ENCODE measurements around the gene RBMS1.

Gene RBMS1

GRCh38 chr2:160269365-160269764, 224.2 kb downstream of the RBMS1 start:
- peak; percentile 48 to 67 for DNase-seq

DNA sequence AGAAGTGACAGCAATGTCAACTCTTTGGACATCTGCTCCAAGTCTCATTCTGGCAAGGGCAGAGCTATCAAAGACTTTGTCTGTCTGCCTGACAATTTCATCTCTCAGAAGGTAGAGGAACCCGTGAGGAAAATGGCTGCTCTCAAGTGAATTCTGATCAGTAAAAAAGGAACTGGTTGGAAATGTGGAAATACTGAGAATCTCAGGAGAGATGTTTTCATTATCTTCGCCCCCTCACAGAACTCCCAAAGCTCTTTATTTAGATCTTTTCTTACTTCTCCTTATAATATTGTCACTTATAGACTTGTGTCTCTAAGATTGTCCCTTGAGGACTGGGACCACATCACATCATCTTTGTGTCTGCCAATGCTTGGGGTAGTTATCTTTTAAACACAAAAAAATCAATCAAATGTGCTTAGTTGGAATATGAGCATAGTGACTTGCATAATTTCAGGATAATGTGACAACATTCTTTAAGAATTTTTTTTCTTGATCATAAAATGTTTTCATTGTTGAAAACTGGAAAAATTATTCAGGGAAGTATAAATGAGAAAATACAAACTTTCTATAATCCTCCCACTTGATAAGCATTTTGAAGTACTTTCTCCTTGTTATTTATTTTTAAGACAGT, 225.3 kb downstream of the RBMS1 start:
- no peak for DNase-seq

DNA sequence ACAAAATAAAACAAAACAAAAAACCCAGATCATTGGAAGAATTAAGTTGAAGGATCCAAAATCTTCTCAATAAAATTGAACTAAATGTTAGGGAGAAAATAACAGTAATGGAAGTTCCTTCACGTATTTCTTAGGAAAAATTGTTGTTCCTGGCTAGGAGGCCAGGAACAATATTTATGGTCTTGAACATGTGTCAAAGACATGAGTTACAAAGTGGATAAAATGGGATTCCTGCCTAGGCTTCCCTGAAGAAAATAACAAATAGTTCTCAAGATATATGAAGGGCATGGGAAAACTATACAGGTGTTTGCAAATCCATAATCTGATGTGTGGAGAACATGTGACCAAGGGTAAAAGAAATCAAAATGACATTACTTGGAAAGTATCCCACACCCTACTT, 225.9 kb downstream of the RBMS1 start:
- DNase-seq: no peak

DNA sequence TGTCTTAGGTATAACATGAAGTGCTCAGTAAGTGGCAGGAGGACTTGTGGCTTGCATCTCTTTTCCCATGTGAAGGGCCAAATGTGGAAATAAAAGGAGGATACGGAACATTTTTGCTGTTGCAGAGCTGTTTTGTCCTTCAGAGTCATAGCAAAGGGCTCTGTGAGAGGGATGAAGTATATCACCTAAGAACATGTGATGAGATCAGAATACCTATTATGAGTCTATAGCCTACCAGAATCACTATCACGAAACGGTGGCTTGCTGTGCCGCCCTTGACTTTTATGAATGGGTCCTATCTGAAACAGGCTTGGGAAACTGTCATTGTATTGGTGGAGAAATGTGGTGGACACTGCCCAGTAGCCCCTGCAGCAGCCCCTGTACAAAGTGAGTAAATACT, 226.6 kb downstream of the RBMS1 start:
- DNase-seq: no peak

- no peak for DNase-seq
Observed at GRCh38 chr2:160266037-160266551, 227.5 kb downstream of the RBMS1 start.

DNA sequence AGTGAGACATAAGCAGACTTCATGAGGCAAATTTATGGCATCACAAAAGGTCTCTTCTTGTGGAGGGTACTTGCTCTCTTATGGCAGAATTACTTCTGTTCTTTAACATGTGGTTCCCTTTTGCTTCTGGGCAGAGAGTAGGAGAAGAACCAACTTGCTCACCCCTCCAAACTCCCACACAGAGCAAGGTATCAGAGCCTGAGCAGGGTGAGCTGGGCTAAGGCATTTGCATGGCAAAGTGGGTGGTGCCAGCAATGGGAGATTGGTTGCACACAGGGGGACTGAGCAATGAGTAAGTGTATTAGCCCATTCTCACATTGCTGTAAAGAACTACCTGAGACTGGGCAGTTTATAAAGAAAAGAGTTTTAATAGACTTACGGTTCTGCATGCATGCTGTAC, 229.3 kb downstream of the RBMS1 start:
- DNase-seq: no peak

DNA sequence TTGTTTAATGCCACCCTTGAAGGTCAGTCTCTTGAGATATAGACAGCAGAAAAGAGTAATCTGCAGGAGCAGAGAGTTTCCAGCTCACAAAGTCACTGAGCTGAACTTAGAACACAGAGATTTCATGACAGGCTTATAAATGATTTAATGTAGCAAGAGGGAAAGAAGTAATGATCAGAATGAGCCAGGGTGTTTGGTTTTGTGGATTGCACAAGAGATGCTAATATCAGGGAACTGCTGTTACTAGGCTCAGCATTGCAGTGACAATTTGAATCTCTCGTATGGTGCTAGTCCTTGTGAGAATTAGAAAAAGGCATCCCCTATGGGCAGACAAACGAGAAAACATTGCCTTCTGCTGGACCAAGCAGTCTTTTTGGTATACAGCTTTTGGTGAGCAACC, 231.9 kb downstream of the RBMS1 start:
- DNase-seq: no peak

DNA sequence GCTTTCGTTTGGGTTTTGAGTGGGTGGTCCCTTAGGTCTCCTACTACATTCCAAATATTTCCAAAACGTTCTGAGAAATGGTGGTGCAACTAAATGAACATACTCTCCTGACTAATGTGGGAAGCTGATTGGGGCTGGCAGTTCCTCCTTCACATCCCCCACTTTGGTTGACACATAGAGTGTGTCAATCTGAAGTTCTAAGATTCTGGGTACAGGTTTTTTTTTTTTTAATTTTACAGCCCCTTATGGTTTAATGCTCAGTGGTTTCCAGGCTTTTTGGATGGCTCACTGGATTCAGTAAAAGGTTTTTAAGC, 235.2 kb downstream of the RBMS1 start:
- no peak for DNase-seq

GRCh38 chr2:160257743-160258491, 235.7 kb downstream of the RBMS1 start:
- no peak for DNase-seq

DNA sequence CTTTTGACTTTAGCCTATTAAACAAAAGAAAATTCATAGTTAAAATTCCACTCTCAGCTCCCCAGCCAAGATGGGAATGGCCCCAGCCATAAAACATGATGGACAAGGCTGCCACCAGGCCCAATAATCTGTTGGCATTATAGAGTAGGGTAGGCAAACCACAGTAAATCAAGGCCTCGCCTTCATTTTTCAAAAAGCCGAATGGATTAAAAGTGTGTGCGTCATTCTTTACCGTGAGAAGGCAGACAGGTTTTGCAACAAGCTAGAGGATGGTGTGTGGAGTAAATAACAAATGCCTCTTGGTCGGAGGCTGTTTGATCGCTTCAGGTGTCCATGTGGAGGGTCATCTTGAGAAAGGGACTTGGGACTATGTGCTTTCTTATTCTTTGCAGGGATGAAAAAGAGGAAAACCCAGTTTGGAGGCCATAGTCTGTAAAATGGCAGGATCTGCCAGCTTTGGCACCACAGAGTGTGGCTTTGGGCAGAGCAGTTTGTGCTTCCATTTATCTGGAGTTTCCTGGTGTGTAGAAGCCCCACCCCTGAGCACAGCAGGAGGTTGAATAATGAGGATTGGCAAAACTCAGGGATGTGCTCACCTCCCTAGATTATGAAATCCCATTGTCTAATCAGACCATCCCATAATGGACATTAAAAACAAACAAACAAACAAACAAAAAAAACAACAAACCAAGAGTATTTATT, 236.4 kb downstream of the RBMS1 start:
- DNase-seq: no peak

DNA sequence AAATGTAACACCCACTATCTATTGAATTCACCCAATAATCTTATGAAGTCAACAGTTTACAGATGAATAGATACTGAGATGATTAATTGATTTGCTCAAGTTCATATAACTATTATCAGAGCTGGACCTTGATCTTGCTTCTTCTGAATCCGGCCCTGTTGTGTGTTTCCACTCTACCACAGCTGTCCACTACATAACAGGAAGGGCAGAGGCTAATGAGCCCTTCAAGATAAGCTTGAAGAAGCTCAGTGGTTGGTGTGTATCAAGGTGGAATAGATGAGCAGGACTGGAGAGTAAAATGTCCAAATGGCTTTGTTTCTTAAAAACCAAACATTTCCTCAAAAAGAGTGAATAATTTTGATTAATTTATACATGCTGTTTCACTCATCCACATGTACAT, 237.1 kb downstream of the RBMS1 start:
- DNase-seq: no peak

DNA sequence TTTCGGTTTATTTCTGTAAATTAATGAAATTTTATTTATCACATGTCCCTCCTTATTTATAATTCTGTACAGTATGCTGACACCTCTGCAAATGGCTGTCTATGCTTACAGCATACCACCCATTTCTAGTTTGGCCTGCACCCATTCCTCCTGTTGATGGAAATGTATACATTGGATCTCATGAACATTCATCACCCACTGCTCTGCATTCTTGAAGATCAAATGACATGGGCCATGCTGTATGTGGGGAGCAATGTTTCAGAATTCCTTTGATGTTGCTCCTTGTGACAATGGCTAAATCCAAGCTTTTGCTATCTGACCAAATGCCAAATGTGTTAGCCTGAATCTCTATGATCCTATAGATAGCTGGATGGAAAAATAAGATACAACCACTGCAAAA, 238.2 kb downstream of the RBMS1 start:
- no peak for DNase-seq

- DNase-seq: no peak
Observed at GRCh38 chr2:160254189-160254762, 239.3 kb downstream of the RBMS1 start.

GRCh38 chr2:160253440-160254188, 240.0 kb downstream of the RBMS1 start:
- DNase-seq: no peak

DNA sequence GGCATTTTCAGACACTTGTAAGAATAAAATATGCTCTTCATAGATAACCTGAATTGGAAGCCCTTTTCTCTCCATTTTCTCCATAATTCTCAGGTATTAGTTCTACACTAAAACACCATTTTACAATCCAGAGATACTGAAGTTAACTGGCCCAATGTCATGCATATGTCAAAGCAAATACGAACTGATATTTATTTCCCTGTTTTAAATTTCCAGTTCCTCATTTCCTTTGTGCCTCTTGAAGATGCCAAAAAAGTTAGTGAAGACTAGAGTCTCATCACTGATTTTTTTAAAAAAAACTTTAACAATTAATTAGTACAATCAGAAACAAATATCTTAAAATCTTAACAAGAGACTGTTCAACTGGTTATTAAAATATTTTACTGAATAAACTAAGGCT, 240.7 kb downstream of the RBMS1 start:
- no peak for DNase-seq

- no peak for DNase-seq
Observed at GRCh38 chr2:160252278-160252887, 241.2 kb downstream of the RBMS1 start.

DNA sequence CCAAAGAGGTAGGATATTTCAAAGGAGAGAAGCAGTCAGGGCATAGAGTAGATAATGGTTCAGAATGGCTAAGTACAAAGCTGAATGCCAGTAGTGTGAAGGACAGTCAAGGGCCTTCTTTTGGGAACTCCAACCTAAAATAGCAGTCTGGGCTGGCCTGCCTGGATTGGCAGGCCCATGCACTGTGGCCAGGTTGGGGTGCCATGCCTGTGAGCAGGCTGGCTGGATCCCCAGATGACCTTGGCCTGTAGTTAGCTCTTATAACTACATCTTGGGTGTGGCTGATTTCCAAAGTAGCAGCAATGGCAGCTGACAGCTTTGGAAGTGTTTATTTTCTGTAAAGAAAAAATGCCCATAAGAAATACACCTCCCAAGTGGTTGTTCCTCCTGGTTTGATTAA, 242.0 kb downstream of the RBMS1 start:
- DNase-seq: no peak

DNA sequence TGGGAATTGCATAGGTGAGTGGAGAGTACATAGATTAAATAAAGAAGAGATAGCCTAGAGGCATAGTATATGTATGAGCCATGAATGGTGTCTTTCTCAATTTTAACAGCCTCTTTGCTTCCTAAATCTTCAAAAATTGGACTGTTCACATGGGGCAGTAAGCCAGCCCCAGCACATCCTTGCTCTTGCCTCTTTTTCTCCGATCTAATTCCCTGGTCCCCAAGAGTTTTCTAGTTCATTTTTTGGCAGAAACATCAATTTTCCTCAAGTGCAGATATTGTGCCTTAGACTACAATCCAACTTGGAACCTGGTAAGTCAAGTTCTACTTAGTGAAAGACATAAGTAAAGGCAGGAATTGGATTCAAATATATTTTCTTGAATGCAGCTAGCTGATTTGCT, 243.7 kb downstream of the RBMS1 start:
- DNase-seq: no peak

GRCh38 chr2:160247296-160248035, 246.1 kb downstream of the RBMS1 start:
- no peak for DNase-seq

DNA sequence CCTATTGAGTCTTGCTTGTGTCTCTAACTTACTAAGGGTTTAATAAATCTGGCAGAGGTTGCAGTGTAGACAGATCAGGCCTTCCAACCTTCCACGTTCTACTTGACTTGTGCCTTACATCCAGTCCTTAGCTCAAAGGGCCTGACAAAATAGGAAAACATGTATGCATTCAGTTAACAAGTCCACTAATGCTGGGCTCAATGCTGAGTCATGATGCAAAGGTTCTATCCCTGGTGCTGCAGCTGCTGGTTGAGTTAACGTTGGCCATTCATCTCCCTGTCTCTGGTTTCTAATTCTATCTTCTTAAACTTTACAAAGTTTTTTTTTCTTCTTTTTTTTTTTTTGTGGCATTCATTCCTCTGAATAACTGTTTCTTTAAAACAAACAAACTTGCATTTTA, 247.3 kb downstream of the RBMS1 start:
- DNase-seq: no peak

DNA sequence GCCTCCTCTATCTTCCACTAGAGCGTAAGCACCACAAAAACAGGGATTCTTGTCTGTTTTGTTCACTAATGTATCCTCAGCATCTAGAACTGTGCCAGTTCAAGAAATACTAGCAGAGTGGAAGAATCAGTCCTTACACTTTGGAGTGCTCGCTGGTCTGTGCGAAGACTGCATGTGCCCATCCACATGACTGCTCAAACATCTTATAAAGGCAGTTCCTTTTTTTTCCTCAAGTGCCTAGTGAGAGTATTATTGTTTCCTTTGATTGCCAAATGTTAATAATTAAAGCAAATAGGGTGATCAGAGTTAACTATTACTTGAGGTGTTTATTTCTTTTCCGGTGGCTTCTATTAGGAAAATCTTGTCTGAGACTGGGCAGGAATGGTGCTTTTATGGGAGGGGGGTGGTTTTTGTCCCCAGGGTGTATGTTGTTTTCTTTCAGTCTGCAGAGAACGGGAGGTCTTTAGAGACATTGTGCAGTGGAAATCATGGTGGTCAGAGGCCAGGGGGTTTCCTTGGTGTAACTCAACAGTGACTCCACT, 247.9 kb downstream of the RBMS1 start:
- no peak for DNase-seq

Measured in NCI-H187 (cell line).